SK-N-SH treated with all-trans-retinoic acid at 6 μM for 48 hours (cell line): ENCODE data around the gene TTC39A.
A peak's percentile ranks its signal among the peaks of the same experiment; 100 is the strongest.

Experiments
- ATAC-seq: fragments of 200-7000 bp; cut with Tn5 transposase; 3 replicates; pipeline ENCODE4 v1.9.1; 2020; ENCODE audit warnings: mild to moderate bottlenecking, moderate library complexity
- ARNTL ChIP-seq: fragments of 450-650 bp; formaldehyde crosslinking; IDR thresholded peaks from 2 replicates; pipeline ENCODE4 v1.5.0; 2020; ENCODE audit warnings: low read depth, mild to moderate bottlenecking, moderate library complexity, borderline replicate concordance
- BACH2 ChIP-seq: fragments of 250-450 bp; sonication (Bioruptor Pico); IDR thresholded peaks from 2 replicates; pipeline ENCODE4 v1.9.0; 2021; ENCODE audit warnings: mild to moderate bottlenecking, borderline replicate concordance
- CREB5 ChIP-seq: fragments of 250-450 bp; sonication (Bioruptor Pico); IDR thresholded peaks from 2 replicates; pipeline ENCODE4 v1.5.1; 2020; ENCODE audit warnings: low read depth, mild to moderate bottlenecking, moderate library complexity
- ISL1 ChIP-seq: fragments of 250-450 bp; sonication (Bioruptor Pico); IDR thresholded peaks from 2 replicates; pipeline ENCODE4 v2.1.2; 2022; ENCODE audit warnings: mild to moderate bottlenecking, moderate library complexity
- OSR1 ChIP-seq: fragments of 250-450 bp; sonication (Bioruptor Pico); IDR thresholded peaks from 2 replicates; pipeline ENCODE4 v1.8.0; 2022; ENCODE audit warnings: moderate library complexity, mild to moderate bottlenecking, inconsistent platforms
- PATZ1 ChIP-seq: fragments of 250-450 bp; sonication (Bioruptor Pico); IDR thresholded peaks from 2 replicates; pipeline ENCODE4 v1.8.0; 2020; ENCODE audit warnings: mild to moderate bottlenecking, moderate library complexity, borderline replicate concordance
- POU6F1 ChIP-seq: fragments of 250-450 bp; sonication (Bioruptor Pico); IDR thresholded peaks from 2 replicates; pipeline ENCODE4 v1.8.0; 2021; ENCODE audit warnings: low read depth, mild to moderate bottlenecking, moderate library complexity, borderline replicate concordance
- PPARA ChIP-seq: fragments of 250-450 bp; sonication (Bioruptor Pico); IDR thresholded peaks from 2 replicates; pipeline ENCODE4 v1.5.0; 2020; ENCODE audit warnings: mild to moderate bottlenecking, borderline replicate concordance
- RARB ChIP-seq: fragments of 250-450 bp; sonication (Bioruptor Pico); IDR thresholded peaks from 2 replicates; pipeline ENCODE4 v1.8.0; 2021; ENCODE audit warnings: mild to moderate bottlenecking, moderate library complexity
- SNAI2 ChIP-seq: fragments of 250-450 bp; sonication (Bioruptor Pico); IDR thresholded peaks from 2 replicates; pipeline ENCODE4 v1.5.0; 2020; ENCODE audit warnings: mild to moderate bottlenecking, moderate library complexity
- TSHZ2 ChIP-seq: fragments of 250-450 bp; sonication (Bioruptor Pico); IDR thresholded peaks from 2 replicates; pipeline ENCODE4 v1.5.0; 2020; ENCODE audit warnings: mild to moderate bottlenecking, moderate library complexity
- ZFP3 ChIP-seq: fragments of 250-450 bp; sonication (Bioruptor Pico); IDR thresholded peaks from 2 replicates; pipeline ENCODE4 v1.5.0; 2020; ENCODE audit warnings: mild to moderate bottlenecking, moderate library complexity
- ZNF565 ChIP-seq: fragments of 450-650 bp; formaldehyde crosslinking; conservative IDR thresholded peaks from 2 replicates; pipeline ENCODE4 v1.5.0; 2020; ENCODE audit warnings: low read depth, mild to moderate bottlenecking, moderate library complexity
- ZNF70 ChIP-seq: fragments of 450-650 bp; formaldehyde crosslinking; IDR thresholded peaks from 2 replicates; pipeline ENCODE4 v1.5.0; 2020; ENCODE audit warnings: mild to moderate bottlenecking, moderate library complexity
- ZNF8 ChIP-seq: fragments of 450-650 bp; formaldehyde crosslinking; IDR thresholded peaks from 2 replicates; pipeline ENCODE4 v1.5.0; 2020; ENCODE audit warnings: mild to moderate bottlenecking, moderate library complexity

TTC39A gene

GRCh38 chr1:51297401-51298321 is 32.7 kb downstream of the TTC39A start (continued):
- TF ChIP-seq ZNF70 (CRISPR knock-in tag) (no peak), ISL1 (CRISPR knock-in tag) (no peak), PATZ1 (no peak), ZNF565 (CRISPR knock-in tag) (no peak), TSHZ2 (CRISPR knock-in tag) (no peak)

- peak; percentile 91 for ATAC-seq
- TF ChIP-seq ZNF565 (CRISPR knock-in tag) (no peak), PATZ1 (no peak)
These were observed 33.7 kb downstream of the TTC39A start for GRCh38 chr1:51296383-51297357.

- TF ChIP-seq ARNTL (CRISPR knock-in tag) (no peak), ZFP3 (CRISPR knock-in tag) (no peak), TSHZ2 (CRISPR knock-in tag) (no peak), SNAI2 (no peak), OSR1 (CRISPR knock-in tag) (no peak), ISL1 (CRISPR knock-in tag) (no peak), ZNF8 (CRISPR knock-in tag) (no peak), BACH2 (no peak), RARB (CRISPR knock-in tag) (no peak), PPARA (CRISPR knock-in tag) (no peak), ZNF565 (CRISPR knock-in tag) (no peak), ZNF70 (CRISPR knock-in tag) (no peak)
- ATAC-seq, result no peak
These were observed 34.4 kb downstream of the TTC39A start for GRCh38 chr1:51295926-51296325.

- no peak for ATAC-seq
- TF ChIP-seq RARB (CRISPR knock-in tag) (no peak), SNAI2 (no peak), OSR1 (CRISPR knock-in tag) (no peak), ARNTL (CRISPR knock-in tag) (no peak), PPARA (CRISPR knock-in tag) (no peak), POU6F1 (CRISPR knock-in tag) (no peak), CREB5 (CRISPR knock-in tag) (no peak), PATZ1 (no peak)
These were observed 35.7 kb downstream of the TTC39A start for GRCh38 chr1:51294566-51295184.
